PC-9 (cell line): Measurements from ENCODE around the gene USP7.

Experiments used
- CTCF ChIP-seq: fragments of 200-600 bp; sonication (generic); conservative IDR thresholded peaks from 2 replicates; pipeline ENCODE4 v1.6.1; 2017; ENCODE audit warnings: mixed run types, antibody characterized with exemption, mild to moderate bottlenecking, moderate library complexity
- EZH2 ChIP-seq: fragments of 200-600 bp; sonication (generic); IDR thresholded peaks from 2 replicates; pipeline ENCODE4 v1.8.0; 2017; ENCODE audit warnings: antibody characterized with exemption, low read depth

- TF ChIP-seq CTCF (no peak), EZH2 (no peak)
Observed at GRCh38 chr16:8920645-8921346, 42.9 kb downstream of the USP7 start.
